GM21515 (cell line): ENCODE measurements around the gene MTHFSD.
"Not testable (repeated sequence)": the region's sequence is repeated elsewhere in the genome, so short reads cannot be mapped to it uniquely, and the experiment has no call there.

ENCODE experiments used
- ATAC-seq: cut with Tn5 transposase; IDR thresholded peaks from one replicate; pipeline ENCODE4 v1.9.1; 2021; ENCODE audit not compliant: unreplicated experiment

The MTHFSD gene, protein sequence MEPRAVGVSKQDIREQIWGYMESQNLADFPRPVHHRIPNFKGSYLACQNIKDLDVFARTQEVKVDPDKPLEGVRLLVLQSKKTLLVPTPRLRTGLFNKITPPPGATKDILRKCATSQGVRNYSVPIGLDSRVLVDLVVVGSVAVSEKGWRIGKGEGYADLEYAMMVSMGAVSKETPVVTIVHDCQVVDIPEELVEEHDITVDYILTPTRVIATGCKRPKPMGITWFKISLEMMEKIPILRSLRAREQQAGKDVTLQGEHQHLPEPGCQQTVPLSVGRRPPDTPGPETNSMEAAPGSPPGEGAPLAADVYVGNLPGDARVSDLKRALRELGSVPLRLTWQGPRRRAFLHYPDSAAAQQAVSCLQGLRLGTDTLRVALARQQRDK

DNA sequence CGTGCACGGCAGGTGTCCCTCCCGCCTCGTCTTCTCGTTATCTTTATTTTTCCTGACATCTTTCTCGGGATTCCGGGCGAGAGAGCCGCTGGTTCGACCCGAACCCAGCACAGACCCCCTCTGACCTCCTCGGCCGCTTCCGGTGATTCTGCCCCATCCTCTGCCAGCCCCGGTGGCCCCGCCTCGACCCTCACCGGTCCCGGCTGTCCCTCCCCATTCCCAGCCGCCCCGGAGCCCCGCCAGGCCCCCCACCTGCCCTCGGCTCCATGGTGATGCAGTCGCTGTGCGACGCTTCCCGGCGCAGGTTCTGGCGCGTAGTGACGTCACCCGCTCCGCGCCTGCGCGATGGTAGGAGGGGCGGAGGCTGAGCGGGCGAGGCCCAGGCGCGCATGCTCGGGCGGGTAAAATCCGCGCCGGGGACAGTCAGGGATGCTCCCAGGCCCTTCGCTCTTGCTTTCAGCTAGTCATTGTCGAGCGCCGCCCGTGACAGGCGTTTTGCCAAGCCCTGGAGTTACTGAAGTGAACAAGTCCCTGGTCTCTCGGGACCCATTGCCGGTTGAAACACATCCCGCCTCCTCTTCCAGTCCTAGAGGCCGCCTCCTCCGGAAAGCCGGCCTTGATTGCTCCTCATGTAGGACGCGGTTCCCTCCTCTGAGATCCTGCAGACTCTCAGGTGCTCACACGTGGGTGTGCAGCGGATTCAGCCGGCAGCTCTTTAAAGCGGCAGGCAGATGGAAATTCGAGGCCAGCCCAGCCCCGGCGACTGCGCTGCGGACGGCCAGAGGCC, at the start of gene MTHFSD:
Gene MTHFSD (minus strand): TSS at position 319 of the 787 bp plus-strand sequence. CDS start 51 bp downstream, at position 268.
- ATAC-seq, result peak; percentile 76

DNA sequence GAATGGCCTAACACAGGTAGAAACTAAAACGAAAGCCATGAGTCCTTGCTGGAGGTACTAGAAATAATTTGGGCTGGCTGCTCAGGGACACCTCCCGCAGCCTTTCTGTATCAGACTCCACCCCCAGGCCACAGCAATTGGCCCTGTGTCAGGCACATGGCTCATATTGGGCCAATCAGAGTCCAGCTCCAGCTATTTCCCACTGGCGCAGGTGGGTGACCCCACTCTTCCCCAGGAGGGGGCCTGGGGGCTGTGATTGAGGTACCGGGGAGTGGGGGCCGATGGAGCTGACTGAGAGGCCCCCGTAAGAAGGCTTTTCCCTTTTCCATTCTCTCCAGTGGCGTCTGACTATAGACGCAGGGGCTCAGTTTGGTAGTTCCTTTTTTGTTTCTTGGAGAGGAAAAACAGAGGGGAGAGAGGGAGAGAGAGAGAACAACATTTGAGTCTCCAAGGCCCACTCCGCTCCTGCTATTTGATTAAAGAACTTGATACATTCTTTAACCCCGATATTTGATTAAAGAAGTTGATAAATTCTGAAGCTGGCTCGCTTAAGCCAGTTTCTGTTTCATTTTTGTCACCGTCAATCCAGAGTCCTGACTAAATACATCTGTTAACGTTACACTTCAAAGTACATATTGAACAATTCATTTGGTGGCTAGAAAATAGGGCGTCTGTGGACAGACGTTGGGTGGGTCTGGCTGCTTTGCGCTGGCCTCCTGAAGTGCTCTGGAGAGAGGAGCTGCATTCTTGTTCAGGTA, 49.6 kb upstream of the MTHFSD start:
- ATAC-seq, result no peak

DNA sequence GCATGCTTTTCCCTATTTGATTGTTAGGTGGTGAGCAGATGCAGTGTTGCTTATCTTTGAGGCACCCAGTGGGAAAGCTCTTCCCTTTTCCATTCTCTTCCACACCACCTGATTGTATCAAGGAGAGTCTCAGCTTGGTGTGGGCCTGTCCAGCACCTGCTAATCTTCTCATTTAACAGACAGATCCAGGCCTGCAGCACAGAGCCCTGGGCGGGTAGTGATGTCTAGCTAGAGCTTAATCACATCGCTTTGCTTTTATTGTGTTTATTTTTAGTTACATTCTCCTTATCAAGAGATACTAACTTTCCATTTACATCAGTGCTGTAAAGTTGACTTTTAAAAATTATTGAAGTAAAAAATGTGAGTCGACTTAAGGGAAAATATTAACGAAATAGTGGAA, 47.5 kb upstream of the MTHFSD start:
- no peak for ATAC-seq

DNA sequence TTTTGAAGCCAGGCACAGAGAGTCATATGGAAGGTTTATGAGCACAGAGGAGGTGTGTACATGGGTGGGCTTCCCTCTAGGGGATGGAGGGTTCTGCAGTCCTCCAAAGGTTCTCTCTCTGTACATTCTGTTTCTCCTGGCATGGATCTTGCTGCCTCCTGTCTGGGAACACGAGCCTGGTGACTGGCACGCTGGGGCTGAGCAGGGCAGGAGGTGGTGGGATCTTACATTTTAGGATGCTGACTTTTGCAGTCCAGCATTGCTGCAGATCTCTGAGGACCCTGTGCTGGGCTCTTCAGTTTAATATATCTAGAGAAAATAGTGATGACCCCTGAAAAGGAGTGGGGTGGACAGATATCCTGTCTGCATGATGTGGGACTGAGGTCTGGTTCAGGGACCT, 46.3 kb upstream of the MTHFSD start:
- no peak for ATAC-seq

DNA sequence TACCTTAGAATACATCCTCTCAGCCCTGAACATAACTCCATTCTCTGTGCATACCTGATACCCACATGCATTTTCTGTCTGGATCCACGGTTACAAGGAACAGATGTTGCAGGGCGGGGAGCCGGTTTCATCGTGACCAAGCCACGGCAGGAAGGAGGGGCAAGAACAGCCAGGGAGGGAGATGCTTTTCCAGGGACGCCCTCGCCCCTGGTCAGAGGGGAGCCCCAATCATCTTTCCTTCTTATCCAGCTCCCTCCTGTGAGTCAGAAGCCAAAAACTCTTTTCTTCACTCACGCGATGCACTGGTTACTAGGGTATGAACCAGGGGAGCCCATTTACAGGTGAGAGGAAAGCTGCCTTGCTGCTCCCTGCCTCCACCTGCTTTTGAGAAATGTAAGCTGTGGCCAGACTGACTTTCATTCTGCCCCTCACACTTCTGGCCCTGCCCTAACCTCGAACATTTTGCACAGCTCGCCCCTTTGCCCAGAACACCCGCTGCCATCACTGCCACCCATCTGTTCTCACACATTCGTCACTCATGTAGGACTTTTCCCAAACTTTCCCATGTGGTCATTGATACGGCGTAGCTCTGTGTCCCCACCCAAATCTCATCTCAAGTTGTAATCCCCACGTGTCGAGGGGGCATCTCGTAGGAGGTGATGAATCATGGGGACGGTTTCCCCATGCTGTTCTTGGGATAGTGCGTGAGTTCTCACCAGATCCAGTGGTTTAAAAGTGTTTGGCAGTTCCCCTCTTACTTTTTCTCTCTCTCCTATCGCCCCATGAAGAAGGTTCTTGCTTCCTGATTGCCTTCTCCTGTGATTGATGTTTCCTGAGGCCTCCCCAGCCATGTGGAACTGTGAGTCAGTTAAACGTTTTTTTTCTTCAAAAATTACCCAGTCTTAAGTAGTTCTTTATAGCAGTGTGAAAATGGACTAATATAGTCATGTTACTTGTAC, 43.9 kb upstream of the MTHFSD start:
- ATAC-seq, result no peak

DNA sequence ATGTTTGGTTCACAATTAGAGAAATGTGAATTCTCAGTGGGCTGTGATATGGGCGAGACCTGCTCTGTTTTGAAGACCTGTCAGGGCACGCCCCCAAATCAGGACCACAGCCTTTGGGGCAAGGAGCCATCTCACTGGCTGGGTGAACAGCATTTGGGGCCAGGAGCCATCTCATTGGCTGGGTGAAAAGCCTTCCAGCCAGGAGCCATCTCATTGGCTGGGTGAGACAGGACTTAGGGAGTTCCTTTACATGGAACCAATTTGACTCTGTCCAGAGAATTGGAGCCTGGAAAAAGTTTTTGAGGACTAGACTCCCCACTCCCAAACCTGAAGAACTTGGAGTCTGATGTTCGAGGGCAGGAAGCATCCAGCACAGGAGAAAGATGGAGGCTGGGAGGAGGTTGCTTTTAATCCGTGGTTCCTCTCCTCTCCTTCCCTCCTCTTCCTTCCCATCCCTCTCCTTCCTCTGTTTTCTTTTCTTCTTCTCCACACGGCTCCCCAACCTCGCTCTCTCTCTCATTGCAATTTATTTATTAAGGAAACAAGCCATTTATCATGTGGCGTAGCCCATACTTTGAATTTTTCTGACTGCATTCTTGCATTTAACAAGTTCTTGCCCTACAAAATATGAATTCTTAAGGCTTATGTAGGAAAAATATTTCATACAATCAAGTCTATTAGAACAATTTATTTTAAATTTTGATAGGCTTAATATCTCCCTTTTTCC, 43.0 kb upstream of the MTHFSD start:
- ATAC-seq, result no peak

DNA sequence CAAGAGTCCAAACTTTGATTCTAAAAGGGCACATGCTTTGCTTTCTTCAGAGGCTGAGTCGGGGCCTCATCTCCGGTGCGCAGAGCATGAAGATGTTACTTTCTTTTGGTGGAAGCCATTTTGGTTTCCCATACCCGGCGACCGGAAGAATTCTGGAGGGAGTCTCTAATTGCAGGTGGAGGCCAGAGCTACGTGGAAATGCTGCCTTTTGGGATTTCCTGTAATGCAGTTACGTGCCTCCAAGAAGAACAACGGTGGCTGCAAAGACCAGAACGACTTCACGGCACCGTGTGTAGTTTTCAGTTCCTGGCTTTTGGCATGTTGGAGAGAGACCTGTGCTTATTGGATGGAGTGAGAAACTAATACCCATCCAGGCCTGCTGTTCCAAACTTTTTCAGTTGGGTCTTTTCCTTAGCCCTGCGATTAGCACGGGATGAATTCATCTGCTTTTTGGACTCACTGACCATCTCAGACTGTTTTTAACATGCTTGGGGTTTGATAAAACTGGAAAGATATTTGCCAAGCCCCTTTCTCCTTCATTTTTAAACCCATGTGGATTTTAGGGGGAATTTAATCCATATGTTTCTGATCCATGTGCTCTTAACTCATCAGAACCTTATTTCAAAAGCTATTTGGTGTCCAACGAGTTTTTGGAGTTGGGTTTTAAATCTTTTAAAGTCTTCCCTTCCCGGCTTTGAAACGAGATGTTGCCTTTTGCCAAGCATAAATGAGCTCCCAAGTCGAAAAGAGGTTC, 42.3 kb upstream of the MTHFSD start:
- ATAC-seq, result no peak

DNA sequence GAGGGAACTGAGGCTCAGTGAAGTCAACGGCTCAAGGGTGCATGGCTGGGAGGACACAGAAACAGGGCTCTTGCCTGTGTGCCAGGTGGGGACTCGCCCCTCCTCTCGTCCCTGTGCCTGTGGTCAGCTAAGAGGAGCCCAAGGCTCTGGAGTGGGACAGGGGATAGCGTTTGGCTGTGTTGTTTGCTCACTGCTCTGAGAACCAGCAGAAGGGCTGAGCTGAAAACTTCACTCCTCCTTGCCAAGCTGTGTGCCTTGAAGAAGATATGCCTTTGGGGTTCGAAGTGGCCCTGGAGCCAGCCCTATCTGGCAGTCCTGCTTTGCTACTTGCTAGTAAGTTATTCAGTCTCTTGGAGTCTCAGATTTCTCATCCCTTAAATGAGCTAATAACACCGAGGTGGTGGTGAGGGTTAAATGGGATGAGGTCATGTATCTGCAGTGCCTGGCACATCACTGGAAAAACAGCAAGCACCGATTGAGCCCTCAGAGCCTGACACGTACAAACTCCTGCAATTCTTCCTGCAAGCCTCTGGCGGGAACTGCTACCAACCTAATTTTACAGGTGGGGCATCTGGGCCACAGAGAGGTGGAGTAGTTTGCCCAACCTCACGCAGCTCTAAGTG, 41.1 kb upstream of the MTHFSD start:
- no peak for ATAC-seq

DNA sequence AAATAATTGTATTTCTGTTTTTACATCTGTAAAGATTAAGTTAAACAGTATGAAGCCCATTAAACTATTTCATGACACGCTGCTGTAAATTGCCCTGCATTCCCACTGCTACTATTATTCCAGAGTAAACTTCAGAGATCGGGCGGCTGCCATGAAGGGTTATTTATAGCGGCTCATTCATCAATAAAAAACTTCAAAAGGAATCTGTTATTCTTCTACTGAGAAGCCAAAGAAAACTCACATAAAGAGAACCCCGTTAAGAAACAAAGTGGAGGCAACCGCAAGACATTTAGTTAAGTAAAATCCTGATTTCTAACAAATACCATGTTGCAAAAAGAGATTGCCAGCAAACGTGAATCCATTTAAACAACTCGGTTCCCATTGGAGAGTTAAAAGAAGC, 39.7 kb upstream of the MTHFSD start:
- no peak for ATAC-seq

DNA sequence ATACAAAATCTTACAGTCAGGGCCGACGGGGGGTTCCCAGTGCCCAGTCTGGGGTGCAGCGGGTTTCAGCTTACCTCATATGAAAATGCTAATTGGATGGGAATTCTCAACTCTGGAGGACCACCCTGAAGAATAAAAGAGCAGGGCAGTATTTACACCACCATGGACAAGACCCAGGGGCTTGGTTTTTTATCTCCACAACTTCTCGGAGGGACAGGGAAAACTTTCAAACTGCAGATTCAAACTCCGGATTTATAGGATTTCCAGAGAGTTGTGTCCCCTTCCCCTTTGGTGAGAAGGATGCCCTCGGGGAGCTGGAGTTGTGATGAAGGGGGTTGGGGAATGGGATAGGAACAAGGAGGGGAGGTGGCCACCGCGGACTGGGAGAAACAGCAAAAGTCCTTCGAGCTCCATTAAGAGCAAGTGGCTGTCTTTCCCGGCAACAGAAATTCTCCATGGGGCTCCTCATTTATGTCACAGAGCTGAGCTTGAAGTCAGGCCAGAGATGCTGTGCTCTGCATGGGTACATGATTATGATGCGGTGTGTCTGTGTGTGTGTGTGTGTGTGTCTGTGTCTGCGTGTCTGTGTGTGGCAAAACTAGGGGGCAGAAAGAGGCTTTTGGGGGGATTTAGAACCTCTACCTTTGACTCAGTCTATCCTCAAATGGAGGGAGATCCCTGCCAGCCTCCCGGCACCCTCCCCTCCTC, 39.0 kb upstream of the MTHFSD start:
- ATAC-seq, result no peak

DNA sequence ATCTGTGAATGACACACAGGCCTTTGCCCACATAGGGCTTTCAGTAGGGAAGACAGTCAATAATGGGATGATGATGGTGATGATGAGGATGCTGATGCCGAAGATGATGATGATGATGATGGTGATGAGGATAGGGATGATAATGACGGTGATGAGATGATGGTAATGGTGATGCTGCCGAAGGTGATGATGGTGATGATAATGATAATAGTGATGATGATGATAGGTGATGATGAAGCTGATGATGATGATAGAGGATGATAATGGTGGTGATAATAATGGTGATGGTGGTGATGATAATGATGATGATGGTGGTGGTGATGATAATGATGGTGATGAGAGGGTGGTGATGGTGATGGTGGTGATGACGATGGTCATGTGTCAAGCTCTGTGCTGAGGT, 36.2 kb upstream of the MTHFSD start:
- ATAC-seq, result no peak

DNA sequence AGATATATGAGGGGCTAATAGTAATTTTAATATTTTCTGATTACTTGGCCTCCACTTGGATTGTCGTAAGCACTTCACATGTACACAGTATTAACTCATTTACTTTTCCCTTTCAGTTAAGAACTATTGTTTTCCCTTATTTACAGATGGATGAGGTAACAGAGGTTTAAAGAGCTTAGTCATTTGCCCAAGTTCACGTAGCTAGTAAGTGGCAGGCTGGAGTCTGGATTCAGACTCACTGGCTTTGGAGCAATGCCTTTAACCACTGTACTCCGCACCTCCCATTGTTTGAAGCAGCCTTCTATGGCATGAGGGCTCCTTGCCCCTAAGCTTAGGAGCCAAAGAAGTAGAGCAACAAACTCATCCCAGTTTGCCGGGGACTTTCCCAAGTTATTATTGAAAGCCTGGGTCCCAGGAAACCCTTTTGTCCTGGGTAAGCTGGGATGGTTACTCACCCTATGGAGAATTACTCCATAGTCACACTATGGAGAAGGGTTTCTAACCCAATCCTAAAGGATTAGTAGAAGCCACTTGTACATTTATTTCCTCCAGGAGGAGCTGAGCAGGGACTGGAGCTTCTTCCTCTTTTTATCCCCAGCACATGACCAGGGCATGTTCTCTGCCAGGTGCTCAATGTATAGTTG, 35.6 kb upstream of the MTHFSD start:
- no peak for ATAC-seq

DNA sequence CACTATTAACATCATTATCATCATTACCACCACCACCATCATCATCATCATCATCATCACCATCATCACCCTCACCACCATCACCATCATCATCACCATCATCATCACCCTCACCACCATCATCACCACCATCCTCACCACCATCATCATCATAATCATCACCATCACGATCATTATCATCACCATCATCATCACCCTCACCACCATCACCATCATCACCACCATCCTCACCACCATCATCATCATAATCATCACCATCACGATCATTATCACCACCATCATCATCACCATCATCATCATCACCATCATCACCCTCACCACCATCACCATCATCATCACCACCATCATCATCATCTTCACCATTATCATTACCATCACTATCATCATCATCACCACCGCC, 32.9 kb upstream of the MTHFSD start:
- ATAC-seq, result not testable (repeated sequence)

DNA sequence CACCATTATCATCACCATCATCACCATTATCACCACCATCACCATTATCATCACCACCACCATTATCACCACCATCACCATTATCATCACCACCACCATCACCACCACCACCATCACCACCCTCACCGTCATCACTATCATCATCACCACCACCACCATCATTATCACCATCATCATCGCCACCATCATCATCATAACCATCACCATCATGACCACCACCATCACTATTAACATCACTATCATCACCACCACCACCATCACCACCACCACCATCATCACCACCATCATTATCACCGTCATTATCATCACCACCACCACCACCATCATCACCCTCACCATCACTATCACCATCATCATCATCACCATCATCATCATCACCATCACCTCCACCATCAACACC, 32.5 kb upstream of the MTHFSD start:
- no peak for ATAC-seq

DNA sequence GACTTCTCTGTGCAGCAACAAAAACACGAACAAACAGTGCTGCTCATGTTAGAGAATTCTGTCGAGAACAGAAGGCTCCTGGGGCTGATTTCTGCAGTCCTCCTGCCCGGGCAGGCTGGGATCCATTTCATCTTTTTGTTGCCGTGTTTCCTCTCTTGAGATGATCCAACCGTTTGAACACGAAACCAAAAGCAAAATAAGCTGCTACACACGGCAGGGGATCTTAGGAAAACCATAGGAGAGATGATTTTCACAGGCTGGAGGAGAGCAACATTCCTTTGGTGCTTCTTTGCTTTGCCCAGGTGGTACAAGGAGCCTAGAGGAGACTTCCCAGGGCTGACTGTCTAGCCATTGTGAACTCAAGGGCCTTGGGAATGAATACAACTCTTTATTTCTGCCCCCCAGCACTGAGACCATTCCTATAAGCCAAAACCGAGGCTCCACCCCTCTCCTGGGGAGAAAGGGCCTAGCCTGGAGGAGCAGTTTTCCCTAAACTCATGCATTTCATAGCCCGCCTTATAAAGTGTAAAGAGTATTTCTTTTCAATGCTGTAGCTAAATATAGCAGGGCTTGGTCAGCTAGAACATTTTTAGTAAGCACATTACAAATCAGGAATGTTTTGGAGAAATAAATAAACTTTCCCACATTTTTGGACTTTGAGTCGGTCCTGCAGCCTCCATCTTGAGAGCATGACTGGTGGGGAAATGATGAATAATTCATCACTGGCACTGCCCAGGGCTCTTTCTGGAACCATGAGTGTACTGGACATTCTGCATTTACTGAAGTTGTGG, 31.0 kb upstream of the MTHFSD start:
- no peak for ATAC-seq
